IMR-90 (cell line): ENCODE measurements around the gene NR5A2. TPM values are rescaled to one million over a fixed set of nuclear protein-coding genes. Genes with fewer than 3 reads are reported as not detected.
"Not testable (repeated sequence)": the region's sequence is repeated elsewhere in the genome, so short reads cannot be mapped to it uniquely, and the experiment has no call there.

ENCODE experiments used
- ATAC-seq: fragments of 200-7000 bp; cut with Tn5 transposase; 2 replicates; pipeline ENCODE4 v1.9.1; 2020; ENCODE audit warnings: low read depth, mild to moderate bottlenecking, moderate library complexity
- BruUV-seq: library from RNA; stranded (reverse); fragments of 400-500 nt; replicated peaks from 2 replicates; lab custom pipeline; 2021; lab: Mats Ljungman, UMichigan
- CTCF ChIA-PET: fragments of 300-600 bp; formaldehyde crosslinking; extraction: SDS; loops from one replicate; lab custom pipeline; 2021; ENCODE audit warnings: antibody characterized with exemption; lab: Yijun Ruan, JAX
- POLR2A ChIA-PET: fragments of 300-600 bp; sonication (Branson Sonifier 250); formaldehyde crosslinking; loops from one replicate; lab custom pipeline; 2022; ENCODE audit warnings: antibody characterized with exemption; ENCODE audit not compliant: unreplicated experiment; lab: Charles Lee
- DNase-seq: peaks from one replicate; pipeline ENCODE4 v3.0.0; 2013
- H2AFZ ChIP-seq: replicated peaks from 2 replicates; pipeline ENCODE3; 2013; ENCODE audit warnings: low read length, mild to moderate bottlenecking; ENCODE audit not compliant: poor library complexity
- H2AK5ac ChIP-seq: 2 replicates; pipeline ENCODE4 v1.6.1; 2013; ENCODE audit warnings: low read depth, low read length, inconsistent platforms
- H2AK9ac ChIP-seq: replicated peaks from 2 replicates; pipeline ENCODE3; 2013; ENCODE audit warnings: mild to moderate bottlenecking, low read depth, low read length, moderate library complexity; ENCODE audit not compliant: poor library complexity
- H2BK120ac ChIP-seq: 2 replicates; pipeline ENCODE4 v1.6.1; 2013; ENCODE audit warnings: low read depth, low read length, inconsistent platforms
- H2BK15ac ChIP-seq: 3 replicates; pipeline ENCODE4 v1.6.1; 2013; ENCODE audit warnings: low read depth, low read length, inconsistent platforms
- H2BK20ac ChIP-seq: 2 replicates; pipeline ENCODE4 v1.6.1; 2013; ENCODE audit warnings: low read depth, mild to moderate bottlenecking, inconsistent platforms, low read length, moderate library complexity
- H2BK5ac ChIP-seq: 2 replicates; pipeline ENCODE4 v1.6.1; 2013; ENCODE audit warnings: mild to moderate bottlenecking, low read depth, low read length, inconsistent platforms; ENCODE audit not compliant: poor library complexity, severe bottlenecking
- H3K14ac ChIP-seq: replicated peaks from 2 replicates; pipeline ENCODE4 v1.6.1; 2013; ENCODE audit warnings: low read depth, low read length, inconsistent platforms
- H3K18ac ChIP-seq: 2 replicates; pipeline ENCODE4 v1.6.1; 2013; ENCODE audit warnings: low read depth, low read length, control low read depth
- H3K23ac ChIP-seq: 2 replicates; pipeline ENCODE4 v1.6.1; 2013; ENCODE audit warnings: low read depth, low read length, inconsistent platforms
- H3K27ac ChIP-seq: 2 replicates; pipeline ENCODE4 v1.5.1; 2013; ENCODE audit warnings: mild to moderate bottlenecking, control low read depth, low read length; ENCODE audit not compliant: insufficient read depth
- H3K27me3 ChIP-seq: 2 replicates; pipeline ENCODE4 v1.6.1; 2013; ENCODE audit warnings: low read length; ENCODE audit not compliant: control insufficient read depth, insufficient read depth
- H3K36me3 ChIP-seq: 2 replicates; pipeline ENCODE4 v1.6.1; 2013; ENCODE audit warnings: low read length, mixed read lengths; ENCODE audit not compliant: control insufficient read depth, insufficient read depth
- H3K4ac ChIP-seq: 2 replicates; pipeline ENCODE4 v1.6.1; 2013; ENCODE audit warnings: low read depth, low read length, inconsistent platforms
- H3K4me1 ChIP-seq: 2 replicates; pipeline ENCODE4 v1.6.1; 2013; ENCODE audit warnings: low read length, mixed read lengths; ENCODE audit not compliant: control insufficient read depth, insufficient read depth
- H3K4me2 ChIP-seq: 2 replicates; pipeline ENCODE4 v1.6.1; 2013; ENCODE audit warnings: low read depth, mild to moderate bottlenecking, control low read depth, low read length, moderate library complexity
- H3K4me3 ChIP-seq: 2 replicates; pipeline ENCODE4 v1.5.1; 2013; ENCODE audit warnings: low read depth, mild to moderate bottlenecking, control low read depth, low read length, moderate library complexity; ENCODE audit not compliant: insufficient read depth
- H3K56ac ChIP-seq: 2 replicates; pipeline ENCODE4 v1.6.1; 2013; ENCODE audit warnings: low read length, inconsistent platforms; ENCODE audit not compliant: insufficient read depth; ENCODE audit errors: extremely low read depth
- H3K79me1 ChIP-seq, 2 experiments: 2 replicates each; pipeline ENCODE4 v1.6.1; 2013; ENCODE audit warnings: low read length in 2 of 2, inconsistent platforms in 1 of 2, low read depth in 1 of 2
- H3K9ac ChIP-seq: 2 replicates; pipeline ENCODE4 v1.6.1; 2013; ENCODE audit warnings: low read depth, low read length, control low read depth
- H3K9me1 ChIP-seq: 2 replicates; pipeline ENCODE4 v1.6.1; 2013; ENCODE audit warnings: low read length, inconsistent platforms; ENCODE audit not compliant: insufficient read depth
- H3K9me3 ChIP-seq: 2 replicates; pipeline ENCODE4 v1.6.1; 2013; ENCODE audit warnings: low read length; ENCODE audit not compliant: control insufficient read depth, insufficient read depth
- H4K20me1 ChIP-seq: 2 replicates; pipeline ENCODE4 v1.6.1; 2013; ENCODE audit warnings: low read length, inconsistent platforms; ENCODE audit not compliant: insufficient read depth
- H4K5ac ChIP-seq: 2 replicates; pipeline ENCODE4 v1.6.1; 2013; ENCODE audit warnings: mild to moderate bottlenecking, low read depth, low read length, control low read depth
- H4K8ac ChIP-seq, 2 experiments: 2 replicates each; pipeline ENCODE4 v1.6.1; 2013; ENCODE audit warnings: low read depth in 2 of 2, low read length in 2 of 2, control low read depth in 1 of 2, inconsistent platforms in 1 of 2
- H4K91ac ChIP-seq: 2 replicates; pipeline ENCODE4 v1.6.1; 2013; ENCODE audit warnings: low read depth, low read length, inconsistent platforms; ENCODE audit not compliant: insufficient read depth
- CEBPB ChIP-seq: IDR thresholded peaks from 2 replicates; pipeline ENCODE4 v1.6.1; 2012; ENCODE audit warnings: low read depth, low read length, improper control_type of control experiment
- FOS ChIP-seq: fragments of 150-350 bp; IDR thresholded peaks from 2 replicates; pipeline ENCODE4 v1.6.1; 2016; ENCODE audit warnings: low read depth, low read length
- MAFK ChIP-seq: IDR thresholded peaks from 2 replicates; pipeline ENCODE4 v1.6.1; 2012; ENCODE audit warnings: low read depth, low read length, improper control_type of control experiment
- MAZ ChIP-seq: IDR thresholded peaks from 2 replicates; pipeline ENCODE4 v1.6.1; 2012; ENCODE audit warnings: low read depth, mild to moderate bottlenecking, low read length, improper control_type of control experiment, moderate library complexity, borderline replicate concordance
- RCOR1 ChIP-seq: IDR thresholded peaks from 2 replicates; pipeline ENCODE4 v1.6.1; 2012; ENCODE audit warnings: mild to moderate bottlenecking, low read length, improper control_type of control experiment; ENCODE audit not compliant: insufficient replicate concordance
- WGBS, 2 experiments: methylation state at CpG; one replicate each; pipeline versions ENCODE4 v1.1.5 to v1.1.7; 2013; ENCODE audit warnings: missing lambda C conversion rate in 2 of 2; ENCODE audit not compliant: insufficient read length in 1 of 2; ENCODE audit errors: extremely low coverage in 2 of 2; 5-methylcytosine and 5-hydroxymethylcytosine counted together
- dilution Hi-C: fragments of 300-500 bp; cut with HindIII; formaldehyde crosslinking; loops from one replicate; pipeline ENCODE4 v1.14.3; 2018; ENCODE audit warnings: low sequenced_read_pairs; ENCODE audit not compliant: unreplicated experiment
- in situ Hi-C: fragments of 300-500 bp; cut with MboI; formaldehyde crosslinking; loops from 3 replicates; pipeline ENCODE4 v1.14.3; 2019; ENCODE audit warnings: low sequenced_read_pairs, inconsistent platforms, mixed read lengths
- intact Hi-C: fragments of 100-400 bp; cut with micrococcal nuclease; formaldehyde crosslinking; loops from 2 replicates; pipeline ENCODE4 v1.10.0; 2022
- polyA plus RNA-seq, 3 experiments: library from polyadenylated mRNA; depleted of rRNA; stranded (reverse); fragments of >200 nt; gene quantifications; 2 replicates each; pipeline ENCODE4 v1.2.3, GENCODE V29; 2012; ENCODE audit warnings: low replicate concordance in 1 of 3
- total RNA-seq: library from RNA; depleted of rRNA; stranded (reverse); fragments of >200 nt; gene quantifications from 2 replicates; pipeline ENCODE4 v1.2.3, GENCODE V29; 2012
- TF ChIP-seq, protein P1 (sequence below): fragments of 150-350 bp; IDR thresholded peaks from 2 replicates; pipeline ENCODE4 v1.6.1; 2016; ENCODE audit warnings: low read depth, mild to moderate bottlenecking, low read length, moderate library complexity, borderline replicate concordance

The NR5A2 gene
- total and polyA plus RNA-seq, 2 of the 4 experiments (the other 2 are of a cell fraction), result 0.03 to 0.18 TPM

DNA sequence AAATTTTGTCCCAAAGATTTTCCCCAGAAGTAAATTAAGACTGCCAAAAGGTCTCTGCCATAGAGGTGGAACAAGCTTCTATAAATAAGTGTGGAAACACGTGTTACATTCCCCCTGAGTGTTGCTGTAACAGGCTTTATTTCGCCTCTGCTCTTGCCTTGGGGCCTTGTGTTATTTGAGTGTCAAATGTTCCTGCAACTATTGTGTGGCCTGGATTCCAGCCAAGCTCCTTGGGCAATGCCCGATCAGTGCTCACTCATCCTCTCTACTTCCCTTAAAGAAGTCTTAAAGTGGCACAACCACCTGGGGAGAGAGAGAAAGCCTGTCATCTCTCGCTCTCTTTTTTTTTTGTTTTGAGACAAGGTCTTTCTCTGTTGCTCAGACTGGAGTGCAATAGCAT is 156.7 kb downstream of the NR5A2 start:
- Histone ChIP-seq H2AFZ (no peak overlapping the region), H3K4me1 (peaks cover 16% of the 10 kb centered on the region), H2BK120ac (0 out of 2 replicates have a peak overlapping the region, but pooled peaks have one; percentile 1), H2AK5ac (no peak overlapping the region), H3K4ac (no peak overlapping the region), H3K56ac (no peak overlapping the region), H2AK9ac (no peak overlapping the region), H3K4me3 (no peak overlapping the region), H4K8ac (no peak overlapping the region; a peak in 1 of 4 replicates), H3K4me2 (no peak overlapping the region), H4K20me1 (no peaks in the 10 kb centered on the region), H4K5ac (no peak overlapping the region), H2BK15ac (no peak overlapping the region; the same call in 2 of the 3 replicates), H3K36me3 (no peaks in the 10 kb centered on the region), H3K18ac (no peak overlapping the region), H3K23ac (no peak overlapping the region), H2BK20ac (no peak overlapping the region), H3K27ac (no peak overlapping the region), H3K27me3 (no peaks in the 10 kb centered on the region), H2BK5ac (no peak overlapping the region), H4K91ac (no peak overlapping the region), H3K14ac (no peak overlapping the region), H3K9me3 (no peaks in the 10 kb centered on the region), H3K9ac (no peak overlapping the region), H3K79me1 (no peaks in the 10 kb centered on the region), H3K9me1 (peaks cover 12% of the 10 kb centered on the region)
- no CpG with 5 or more reads among the region's 4 CpGs for WGBS, 2 experiments
- dilution Hi-C loops, result no loop called here
- ATAC-seq (no peak), DNase-seq (peak; percentile 54)
- ChIA-PET POLR2A (no interaction called here), CTCF (interaction anchor here (0.5 kb wide), 1 partner anchor 62 kb away, joined by 3 read pairs; no protein-coding TSS in a partner anchor)
- TF ChIP-seq MAZ (no peak), MAFK (no peak), CEBPB (peak; percentile 65), FOS (no peak), RCOR1 (no peak)
- TF ChIP-seq, protein P1, sequence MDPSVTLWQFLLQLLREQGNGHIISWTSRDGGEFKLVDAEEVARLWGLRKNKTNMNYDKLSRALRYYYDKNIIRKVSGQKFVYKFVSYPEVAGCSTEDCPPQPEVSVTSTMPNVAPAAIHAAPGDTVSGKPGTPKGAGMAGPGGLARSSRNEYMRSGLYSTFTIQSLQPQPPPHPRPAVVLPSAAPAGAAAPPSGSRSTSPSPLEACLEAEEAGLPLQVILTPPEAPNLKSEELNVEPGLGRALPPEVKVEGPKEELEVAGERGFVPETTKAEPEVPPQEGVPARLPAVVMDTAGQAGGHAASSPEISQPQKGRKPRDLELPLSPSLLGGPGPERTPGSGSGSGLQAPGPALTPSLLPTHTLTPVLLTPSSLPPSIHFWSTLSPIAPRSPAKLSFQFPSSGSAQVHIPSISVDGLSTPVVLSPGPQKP, result no peak
- intact Hi-C loops, result no loop called here
- BruUV-seq, result no TSS peak
- in situ Hi-C loops, result no loop called here

DNA sequence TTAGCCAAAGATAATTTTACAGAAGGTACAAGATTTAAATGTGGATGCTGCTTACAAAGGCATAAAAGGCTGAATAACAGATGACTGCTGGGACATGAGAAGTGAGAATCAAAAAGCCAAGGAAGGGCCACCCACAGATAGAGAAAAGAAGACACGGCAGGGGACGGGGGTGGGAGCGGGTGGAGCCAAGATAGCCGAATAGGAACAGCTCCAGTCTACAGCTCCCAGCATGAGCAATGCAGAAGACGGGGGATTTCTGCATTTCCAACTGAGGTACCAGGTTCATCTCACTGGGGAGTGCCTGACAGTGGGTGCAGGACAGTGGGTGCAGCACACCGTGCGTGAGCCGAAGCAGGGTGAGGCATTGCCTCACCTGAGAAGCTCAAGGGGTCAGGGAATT is 157.7 kb downstream of the NR5A2 start:
- H3K4ac ChIP-seq, H3K9me3 ChIP-seq, H3K79me1 ChIP-seq, H3K9ac ChIP-seq, dilution Hi-C loops, H3K56ac ChIP-seq, H3K36me3 ChIP-seq, H3K27me3 ChIP-seq, in situ Hi-C loops, H2AK5ac ChIP-seq, H3K9me1 ChIP-seq, H3K27ac ChIP-seq, BruUV-seq, H2AFZ ChIP-seq, POLR2A ChIA-PET, H3K4me2 ChIP-seq, H3K23ac ChIP-seq, H3K14ac ChIP-seq, ATAC-seq, H4K20me1 ChIP-seq, H2BK15ac ChIP-seq, H4K5ac ChIP-seq, DNase-seq, H2BK120ac ChIP-seq, H3K18ac ChIP-seq, H2BK5ac ChIP-seq, H3K4me3 ChIP-seq, intact Hi-C loops, H4K91ac ChIP-seq, H2AK9ac ChIP-seq, H2BK20ac ChIP-seq, H4K8ac ChIP-seq: not testable (repeated sequence)
- peaks cover 11% of the 10 kb centered on the region for H3K4me1 ChIP-seq
- 100% methylated on average over 1 of the region's 8 CpGs; no CpG with 5 or more reads in 1 of the 2 experiments for WGBS, 2 experiments
- CTCF ChIA-PET, result interaction anchor here (0.6 kb wide), 1 partner anchor 186 kb away, joined by 3 read pairs; no protein-coding TSS in a partner anchor
